HEK293T (cell line): ENCODE measurements around the gene SPEN.
"Not testable (repeated sequence)": the region's sequence is repeated elsewhere in the genome, so short reads cannot be mapped to it uniquely, and the experiment has no call there.

ENCODE experiments used
- CTCF ChIA-PET: fragments of 350-600 bp; formaldehyde crosslinking; extraction: SDS; loops from one replicate; lab custom pipeline; 2021; ENCODE audit warnings: antibody characterized with exemption, inconsistent platforms; lab: Yijun Ruan, JAX
- POLR2A ChIA-PET: fragments of 350-600 bp; formaldehyde crosslinking; extraction: SDS; loops from one replicate; lab custom pipeline; 2020; ENCODE audit warnings: antibody characterized with exemption, inconsistent platforms; lab: Yijun Ruan, JAX
- DNase-seq: peaks from one replicate; pipeline ENCODE4 v3.0.0; 2012; ENCODE audit warnings: mixed read lengths; ENCODE audit errors: extremely low spot score
- ARNT ChIP-seq: fragments of 450-650 bp; IDR thresholded peaks from 2 replicates; pipeline ENCODE4 v1.6.1; 2017; ENCODE audit warnings: mild to moderate bottlenecking
- BHLHE40 ChIP-seq: fragments of 450-650 bp; IDR thresholded peaks from 2 replicates; pipeline ENCODE4 v1.6.1; 2016; ENCODE audit warnings: mild to moderate bottlenecking, moderate library complexity, borderline replicate concordance
- CTBP1 ChIP-seq: fragments of 450-650 bp; IDR thresholded peaks from 2 replicates; pipeline ENCODE4 v1.6.1; 2016; ENCODE audit warnings: borderline replicate concordance
- ELF4 ChIP-seq: fragments of 450-650 bp; IDR thresholded peaks from 2 replicates; pipeline ENCODE4 v1.6.1; 2017; ENCODE audit warnings: antibody characterized with exemption
- FOXA1 ChIP-seq: fragments of 450-650 bp; IDR thresholded peaks from 2 replicates; pipeline ENCODE4 v1.6.1; 2016; ENCODE audit warnings: mild to moderate bottlenecking
- FOXK2 ChIP-seq: fragments of 450-650 bp; IDR thresholded peaks from 2 replicates; pipeline ENCODE4 v1.6.1; 2016; ENCODE audit warnings: mild to moderate bottlenecking
- FOXM1 ChIP-seq: fragments of 450-650 bp; IDR thresholded peaks from 2 replicates; pipeline ENCODE4 v1.6.1; 2017; ENCODE audit warnings: mild to moderate bottlenecking, borderline replicate concordance
- HDGF ChIP-seq: fragments of 450-650 bp; IDR thresholded peaks from 2 replicates; pipeline ENCODE4 v1.6.1; 2017; ENCODE audit warnings: antibody characterized with exemption, borderline replicate concordance
- L3MBTL2 ChIP-seq: fragments of 450-650 bp; conservative IDR thresholded peaks from 2 replicates; pipeline ENCODE4 v1.6.1; 2016; ENCODE audit warnings: mild to moderate bottlenecking
- LEF1 ChIP-seq: fragments of 450-650 bp; IDR thresholded peaks from 2 replicates; pipeline ENCODE4 v1.6.1; 2017; ENCODE audit warnings: mild to moderate bottlenecking, borderline replicate concordance
- NFRKB ChIP-seq: fragments of 450-650 bp; IDR thresholded peaks from 2 replicates; pipeline ENCODE4 v1.6.1; 2016; ENCODE audit warnings: mild to moderate bottlenecking, moderate library complexity
- PKNOX1 ChIP-seq: fragments of 450-650 bp; IDR thresholded peaks from 2 replicates; pipeline ENCODE4 v1.6.1; 2016
- SP1 ChIP-seq: fragments of 450-650 bp; IDR thresholded peaks from 2 replicates; pipeline ENCODE4 v1.6.1; 2017
- SUZ12 ChIP-seq: fragments of 450-650 bp; IDR thresholded peaks from 2 replicates; pipeline ENCODE4 v1.6.1; 2016; ENCODE audit warnings: mild to moderate bottlenecking
- TARDBP ChIP-seq: fragments of 450-650 bp; IDR thresholded peaks from 2 replicates; pipeline ENCODE4 v1.6.1; 2016
- ZNF384 ChIP-seq: fragments of 450-650 bp; IDR thresholded peaks from 2 replicates; pipeline ENCODE4 v1.6.1; 2016

SPEN gene

GRCh38 chr1:15802234-15802965, 45.1 kb upstream of the SPEN start:
- no peak for DNase-seq
- TF ChIP-seq L3MBTL2 (no peak), SP1 (no peak), FOXA1 (no peak), FOXM1 (no peak), ARNT (no peak), ZNF384 (no peak), BHLHE40 (no peak), LEF1 (no peak), ELF4 (no peak), TARDBP (no peak), HDGF (no peak), SUZ12 (no peak), NFRKB (no peak), PKNOX1 (no peak), CTBP1 (no peak), FOXK2 (no peak)
- ChIA-PET POLR2A (interaction anchor here (1.8 to 3.1 kb wide), 2 partner anchors 31 to 47 kb away, joined by 7 to 19 read pairs; no protein-coding TSS in a partner anchor), CTCF (interaction anchor here (1.0 kb wide), 2 partner anchors 12 to 206 kb away, joined by 3 read pairs; no protein-coding TSS in a partner anchor)

GRCh38 chr1:15803380-15803779, 44.1 kb upstream of the SPEN start:
- peak; percentile 39 for DNase-seq
- no peak for TF ChIP-seq SUZ12
- ChIA-PET CTCF (interaction anchor here (0.6 to 1.3 kb wide), 7 partner anchors 9 to 205 kb away, joined by 3 to 5 read pairs (median 3); no protein-coding TSS in a partner anchor), POLR2A (interaction anchor here (1.5 to 1.8 kb wide), 2 partner anchors 30 to 46 kb away, joined by 7 to 8 read pairs; no protein-coding TSS in a partner anchor)

GRCh38 chr1:15804060-15804459, 43.4 kb upstream of the SPEN start:
- no peak for DNase-seq
- CTCF ChIA-PET: interaction anchor here (0.6 to 1.3 kb wide), 6 partner anchors 10 to 184 kb away, joined by 3 to 5 read pairs (median 3); no protein-coding TSS in a partner anchor
- POLR2A ChIA-PET: interaction anchor here (1.5 to 1.8 kb wide), 3 partner anchors 30 to 45 kb away, joined by 4 to 8 read pairs (median 7); no protein-coding TSS in a partner anchor
- TF ChIP-seq CTBP1 (no peak), HDGF (no peak), FOXM1 (no peak), LEF1 (no peak), PKNOX1 (peak; percentile 44; the same call in 1 of the 2 replicates), L3MBTL2 (no peak)

- POLR2A ChIA-PET: interaction anchor here (1.2 to 1.5 kb wide), 2 partner anchors 26 to 41 kb away, joined by 3 to 4 read pairs; partner anchors contain the start of gene SPEN
- TF ChIP-seq SUZ12: no peak
- no peak for TF ChIP-seq NFRKB
- no peak for TF ChIP-seq HDGF
- no peak for TF ChIP-seq FOXM1
- no peak for TF ChIP-seq CTBP1
- no peak for TF ChIP-seq PKNOX1
- no peak for TF ChIP-seq LEF1
- TF ChIP-seq SP1: no peak
- TF ChIP-seq BHLHE40: no peak
- TF ChIP-seq ZNF384: no peak
- no peak for TF ChIP-seq FOXK2
- CTCF ChIA-PET: interaction anchor here (0.6 kb wide), 2 partner anchors 27 to 80 kb away, joined by 3 read pairs; no protein-coding TSS in a partner anchor
- no peak for DNase-seq
Measured at GRCh38 chr1:15807121-15807520, 40.4 kb upstream of the SPEN start.

GRCh38 chr1:15807549-15807948, 40.0 kb upstream of the SPEN start, which contains the start of gene UQCRHL:
Gene UQCRHL (minus strand): TSS chr1:15807649. CDS start chr1:15807649, 0 bp downstream.
- not testable (repeated sequence) for DNase-seq
- ChIA-PET POLR2A (interaction anchor here (1.2 to 1.5 kb wide), 2 partner anchors 25 to 41 kb away, joined by 3 to 4 read pairs; partner anchors contain the start of gene SPEN), CTCF (interaction anchor here (0.6 kb wide), 2 partner anchors 27 to 80 kb away, joined by 3 read pairs; no protein-coding TSS in a partner anchor)

- CTCF ChIA-PET: no interaction called here
- POLR2A ChIA-PET: no interaction called here
- TF ChIP-seq HDGF (no peak), FOXK2 (no peak), PKNOX1 (no peak), CTBP1 (no peak), FOXM1 (no peak), BHLHE40 (no peak), FOXA1 (no peak), L3MBTL2 (no peak), LEF1 (no peak), TARDBP (no peak), NFRKB (no peak), ARNT (no peak), ELF4 (no peak), SP1 (no peak), SUZ12 (no peak), ZNF384 (no peak)
- no peak for DNase-seq
Measured at GRCh38 chr1:15808955-15809354, 38.6 kb upstream of the SPEN start.
